NCI-H526 (cell line): ENCODE measurements around the gene SHISA8.
"Not testable (repeated sequence)": the region's sequence is repeated elsewhere in the genome, so short reads cannot be mapped to it uniquely, and the experiment has no call there.

Experiments used
- DNase-seq, 2 experiments: peaks; one replicate each; lab custom pipeline; 2025; lab: John Stamatoyannopoulos, UW

Gene SHISA8

DNA sequence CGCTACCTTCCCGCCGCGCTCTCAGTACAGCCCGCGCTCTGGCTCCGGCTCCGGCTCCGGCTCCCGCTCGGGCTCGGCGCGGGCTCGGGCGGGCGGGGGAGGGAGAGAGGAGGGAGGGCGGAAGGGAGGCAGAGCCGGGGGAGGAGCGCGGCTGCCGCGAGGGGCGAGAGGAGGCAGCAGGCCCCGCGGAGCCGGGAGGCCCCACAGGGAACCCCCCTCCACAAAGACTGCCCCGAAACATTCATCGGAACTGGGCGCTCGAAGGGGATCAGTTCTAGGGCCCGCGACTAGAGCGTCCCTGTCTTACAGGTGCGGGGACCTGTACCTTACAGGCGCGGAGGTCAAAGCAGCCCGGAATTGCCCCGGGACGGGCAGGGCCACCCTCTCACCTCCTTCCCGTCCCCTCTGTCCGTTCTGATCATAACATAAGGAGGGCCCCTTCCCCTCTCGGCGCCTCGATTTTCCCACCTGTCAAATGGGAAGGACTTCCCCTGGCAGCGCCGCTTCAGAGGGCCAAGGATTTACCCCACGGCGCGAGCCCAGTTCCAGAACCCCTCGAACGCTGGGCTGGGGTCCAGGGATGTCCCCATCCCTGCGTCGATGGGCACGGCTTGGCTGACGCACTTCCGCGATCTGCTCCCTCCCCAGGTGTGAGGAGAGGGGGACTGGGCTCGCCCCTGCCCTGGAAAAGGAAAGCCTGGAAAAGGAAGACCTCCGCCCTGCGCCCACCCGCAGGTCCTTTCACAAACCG is at the start of gene SHISA8:
Gene SHISA8 (minus strand): TSS at position 40 of the 751 bp plus-strand sequence. CDS start 407 bp downstream, outside the sequence.
- DNase-seq = peak in 1 of 2 experiments; percentile 37

- no peak for DNase-seq
These were observed 49.2 kb upstream of the SHISA8 start for GRCh38 chr22:41964112-41964491.

- no peak for DNase-seq
These were observed 48.7 kb upstream of the SHISA8 start for GRCh38 chr22:41963453-41964111.

GRCh38 chr22:41957941-41958556 is 43.2 kb upstream of the SHISA8 start:
- no peak for DNase-seq

- no peak for DNase-seq
These were observed 37.8 kb upstream of the SHISA8 start for GRCh38 chr22:41952713-41953112.

DNA sequence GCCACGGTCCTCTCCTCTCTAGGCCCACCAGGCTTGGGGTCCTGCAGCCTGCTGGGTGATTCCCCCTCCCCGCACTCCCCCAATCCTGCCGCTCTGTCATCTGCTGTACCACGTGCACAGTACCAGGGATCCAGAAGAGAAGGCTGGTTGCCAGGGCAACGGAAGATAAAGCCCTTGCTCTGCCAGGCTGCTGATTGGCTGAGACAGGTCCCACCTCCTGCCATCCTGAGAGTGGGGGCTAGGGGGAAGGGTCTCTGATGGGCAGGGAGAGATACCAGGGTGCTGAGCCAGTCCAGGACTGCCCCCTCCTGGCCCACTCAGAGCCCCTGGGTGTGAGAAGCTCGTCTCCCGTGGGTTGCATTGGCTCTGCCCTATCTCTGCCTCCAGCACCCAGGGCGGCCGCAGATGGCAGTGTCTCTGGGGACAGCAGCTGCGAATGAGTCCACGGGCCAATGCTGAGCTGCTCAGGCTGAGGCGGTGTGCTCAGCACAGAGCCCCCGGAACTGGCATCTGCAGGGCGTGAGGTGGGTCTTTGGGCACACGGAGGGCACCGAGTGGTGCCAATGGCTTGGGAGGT is 37.1 kb upstream of the SHISA8 start, which contains the start of gene SMIM45:
Gene SMIM45 (plus strand): TSS at position 253 of the 577 bp plus-strand sequence.
- DNase-seq = no peak

DNA sequence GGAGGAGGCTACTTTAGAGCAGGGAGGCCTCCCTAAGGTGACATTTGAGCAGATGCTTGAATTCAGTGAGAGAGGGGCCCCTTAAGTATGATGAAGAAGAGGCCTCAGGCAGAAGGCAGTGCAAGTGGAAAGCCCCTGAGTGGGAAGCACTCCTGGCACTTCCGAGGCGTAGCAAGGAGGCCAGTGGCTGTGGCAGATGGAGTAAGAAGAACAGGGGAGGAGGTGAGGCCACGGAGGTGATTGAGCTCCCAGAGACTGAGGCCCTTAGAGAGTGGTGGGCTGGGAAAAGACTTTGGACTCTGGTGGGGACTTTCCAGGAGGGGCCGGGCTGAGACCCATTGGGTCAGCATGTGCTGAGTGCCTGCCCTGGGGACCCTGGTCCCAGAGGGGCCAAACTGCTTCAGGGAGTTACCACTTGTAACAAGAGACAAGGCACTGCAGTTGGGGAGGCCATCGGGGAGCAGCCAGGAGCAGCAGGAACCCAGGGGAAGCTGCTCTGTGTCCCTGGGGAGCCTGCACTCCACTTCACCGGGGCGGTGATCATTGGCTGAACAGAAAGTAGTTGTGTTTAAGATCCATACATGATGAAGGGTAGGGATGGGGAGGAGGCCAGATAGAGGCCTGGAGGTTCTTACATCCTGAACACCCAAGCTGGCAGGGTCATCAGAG is 34.6 kb upstream of the SHISA8 start:
- no peak for DNase-seq

DNA sequence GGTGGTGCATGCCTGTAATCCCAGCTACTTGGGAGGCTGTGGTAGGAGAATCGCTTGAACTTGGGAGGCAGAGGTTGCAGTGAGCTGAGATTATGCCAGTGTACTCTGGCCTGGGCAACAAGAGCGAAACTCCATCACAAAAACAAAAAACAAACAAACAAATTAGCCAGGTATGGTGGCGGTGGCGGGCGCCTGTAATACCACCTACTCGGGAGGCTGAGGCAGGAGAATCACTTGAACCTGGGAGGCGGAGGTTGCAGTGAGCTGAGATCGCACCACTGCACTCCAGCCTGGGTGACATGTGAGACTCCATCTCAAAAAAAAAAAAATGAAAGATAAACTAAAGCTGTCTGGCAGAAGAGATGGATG is 34.0 kb upstream of the SHISA8 start:
- DNase-seq = not testable (repeated sequence)

DNA sequence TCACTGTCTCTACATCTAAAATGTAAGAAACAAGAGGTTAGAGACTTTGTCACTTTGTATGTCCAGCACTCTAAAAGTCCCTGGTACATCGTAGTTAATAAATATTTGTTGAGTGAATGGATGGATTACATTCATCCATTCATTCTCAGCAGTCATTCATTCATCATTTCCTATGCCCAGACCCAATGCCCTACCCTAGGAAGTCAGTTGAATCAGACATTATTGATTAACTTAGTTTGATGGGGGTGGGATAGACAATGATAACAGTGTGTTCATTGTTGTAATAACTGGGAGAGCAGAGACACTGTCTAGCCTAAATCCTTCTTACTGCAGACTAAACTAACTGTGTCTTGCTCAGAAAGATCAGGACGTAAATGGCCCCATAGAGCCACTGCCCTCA is 33.3 kb upstream of the SHISA8 start:
- no peak for DNase-seq

DNA sequence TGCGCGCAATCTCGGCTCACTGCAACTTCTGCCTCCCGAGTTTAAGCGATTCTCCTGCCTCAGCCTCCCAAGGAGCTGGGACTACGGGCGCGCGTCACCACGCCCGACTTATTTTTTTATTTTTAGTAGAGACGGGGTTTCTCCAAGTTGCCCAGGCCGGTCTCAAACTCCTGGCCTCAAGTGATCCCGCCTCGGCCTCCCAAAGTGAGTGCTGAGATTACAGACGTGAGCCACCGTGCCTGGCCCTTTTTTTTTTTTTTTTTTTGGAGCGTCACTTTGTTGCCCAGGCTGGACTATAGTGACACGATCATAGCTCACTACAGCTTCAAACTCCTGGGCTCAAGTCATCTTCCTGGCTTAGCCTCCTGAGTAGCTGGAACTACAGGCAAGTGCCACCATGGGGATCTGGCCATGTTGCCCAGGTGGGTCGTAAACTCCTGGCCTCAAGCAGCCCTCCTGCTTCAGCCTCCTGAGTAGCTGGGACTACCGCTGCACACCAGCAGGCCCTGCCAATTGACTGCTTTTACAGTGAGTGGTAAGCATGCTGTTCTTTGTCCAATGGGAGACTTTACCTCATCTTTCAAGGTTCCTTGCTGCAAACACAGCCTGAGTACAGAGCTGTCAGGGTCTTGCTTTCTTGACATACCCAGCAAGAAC is 32.7 kb upstream of the SHISA8 start:
- DNase-seq = no peak

- peak; percentile 89 to 95 for DNase-seq
These were observed 32.0 kb upstream of the SHISA8 start, which contains the start of gene CENPM for GRCh38 chr22:41946629-41947423. TSS of gene CENPM (minus strand) at chr22:41947152. CDS start at chr22:41947076, 76 bp downstream.

GRCh38 chr22:41943661-41944209 is 28.9 kb upstream of the SHISA8 start:
- DNase-seq = no peak

DNA sequence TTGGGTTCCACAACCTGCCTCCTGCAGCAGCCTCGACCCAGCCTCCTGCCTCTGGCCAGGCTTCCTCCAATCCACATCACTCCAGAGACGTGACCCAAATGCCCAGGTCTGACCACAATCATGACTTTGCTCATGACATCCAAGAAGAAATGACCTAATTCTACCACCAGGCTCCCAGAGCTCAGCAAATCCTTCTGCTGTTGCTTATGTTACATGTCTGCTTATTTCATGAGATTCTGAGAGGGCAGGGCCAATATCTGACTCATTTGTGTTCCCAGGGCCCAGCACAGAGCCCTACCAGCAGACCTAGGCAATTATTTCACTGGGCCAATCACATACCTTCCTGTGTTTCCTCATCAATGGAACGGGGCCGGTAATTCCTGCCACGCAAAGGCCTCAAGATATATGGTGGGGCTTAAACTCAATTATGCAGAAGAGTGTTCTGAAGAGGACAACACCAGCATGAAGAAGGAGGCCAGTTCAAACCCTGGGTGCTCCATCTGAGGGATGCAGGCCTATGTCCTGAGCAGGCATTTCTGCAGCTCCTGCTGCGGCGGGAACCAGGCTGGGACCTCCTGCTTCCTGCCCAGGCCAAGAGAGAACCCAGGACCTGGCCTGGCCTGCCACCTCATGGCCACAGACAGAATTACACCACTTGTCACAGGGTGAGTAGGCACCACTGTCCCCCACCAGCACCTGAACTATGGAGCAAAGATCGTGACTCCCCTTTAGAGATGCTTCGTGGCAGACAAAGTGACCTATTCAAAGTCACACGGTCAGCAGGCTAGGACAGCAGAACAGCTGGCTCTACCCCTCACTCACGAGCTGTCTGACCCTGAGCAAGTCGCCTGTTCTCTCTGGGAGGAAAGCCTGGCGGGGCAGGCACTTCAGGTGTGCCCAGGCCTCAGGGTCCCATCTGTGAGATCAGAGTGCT is 26.2 kb upstream of the SHISA8 start:
- peak; percentile 10 to 72 for DNase-seq

GRCh38 chr22:41939981-41940831 is 25.3 kb upstream of the SHISA8 start:
- DNase-seq = peak in 1 of 2 experiments; percentile 35

DNA sequence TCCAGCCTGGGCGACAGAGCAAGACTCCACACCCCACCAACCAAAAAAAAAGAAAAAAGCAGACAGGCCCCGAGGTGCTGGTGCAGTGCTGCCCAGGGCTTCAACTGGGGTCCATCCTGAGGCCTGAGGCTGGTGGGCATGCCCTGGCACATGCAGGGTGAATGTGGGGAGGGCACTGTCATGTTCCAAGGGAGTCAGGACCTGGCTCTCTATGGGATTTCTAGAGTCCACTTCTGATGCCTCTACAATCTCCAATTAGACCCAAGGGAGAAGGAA is 22.0 kb upstream of the SHISA8 start:
- no peak for DNase-seq

DNA sequence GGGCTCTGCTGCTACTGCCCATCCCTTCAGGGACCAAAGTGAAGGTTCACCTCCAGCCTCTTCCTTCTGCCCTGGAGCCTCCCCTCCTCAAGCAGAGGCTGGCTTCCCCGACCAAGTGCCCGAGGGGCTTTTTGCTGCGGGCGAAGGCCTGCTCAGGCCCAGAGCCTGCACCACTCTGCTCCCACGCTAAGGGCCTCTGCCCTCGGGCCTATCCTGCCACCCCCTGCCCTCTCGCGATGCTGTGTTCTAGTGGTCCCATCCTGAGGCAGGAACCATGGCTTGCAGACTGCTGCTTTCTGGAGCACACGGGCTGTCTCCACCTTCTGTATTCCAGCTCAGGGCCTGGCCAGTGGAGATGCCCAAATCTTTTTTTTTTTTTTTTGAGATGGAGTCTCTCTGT is 20.6 kb upstream of the SHISA8 start:
- DNase-seq = no peak

GRCh38 chr22:41935015-41935351 is 20.1 kb upstream of the SHISA8 start:
- no peak for DNase-seq

DNA sequence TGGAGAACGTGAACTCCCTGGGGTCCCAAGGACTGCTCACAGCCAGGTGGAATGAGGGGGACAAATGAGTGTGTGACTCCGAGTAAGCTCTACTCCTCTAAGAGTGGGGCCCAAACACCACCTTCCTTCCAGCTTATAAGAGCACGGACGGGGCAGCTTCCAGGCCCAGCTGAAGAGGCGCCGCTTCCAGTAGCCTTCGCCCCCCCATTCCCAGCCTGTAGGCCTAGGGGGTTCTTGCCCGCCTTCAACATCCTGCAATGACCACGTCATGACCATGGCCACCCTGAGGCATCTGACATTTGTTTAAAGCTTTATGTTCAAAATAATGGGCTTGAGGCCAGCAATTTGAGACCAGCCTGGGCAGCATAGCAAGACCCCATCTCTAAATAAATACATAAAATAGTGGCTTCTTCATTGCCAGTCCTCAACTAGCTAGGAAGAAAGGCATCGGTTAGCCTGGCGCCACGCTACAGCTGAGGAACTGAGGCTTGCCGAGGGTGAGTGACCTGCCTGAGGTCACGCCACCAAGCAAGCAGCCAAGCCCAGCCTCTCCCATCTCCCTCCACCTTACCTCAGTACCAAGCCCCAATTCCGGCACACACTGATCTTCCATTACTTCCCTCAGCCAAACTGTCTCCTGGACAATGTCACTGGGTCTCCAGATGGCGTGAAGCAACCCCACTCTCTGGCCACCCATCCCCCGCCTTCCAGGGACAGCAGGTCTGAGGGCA is 19.6 kb upstream of the SHISA8 start:
- DNase-seq = no peak
